Keratinocyte (primary cell): ENCODE results near the gene ADAMTS13.

Experiments used
- CTCF ChIP-seq, 3 experiments: IDR thresholded peaks in 1 of 3; conservative IDR thresholded peaks in 1 of 3; optimal IDR thresholded peaks in 1 of 3; 2 replicates in 2 of 3; 3 replicates in 1 of 3; pipeline versions ENCODE3 to v1.5.1; 2011; ENCODE audit warnings: low read length in 3 of 3, mild to moderate bottlenecking in 3 of 3, moderate library complexity in 2 of 3, control low read depth in 1 of 3, inconsistent platforms in 1 of 3; ENCODE audit not compliant: insufficient read depth in 2 of 3; ENCODE audit errors: extremely low read depth in 1 of 3
- EZH2 ChIP-seq: IDR thresholded peaks from one replicate; pipeline ENCODE4 v1.6.1; 2012; ENCODE audit warnings: inconsistent platforms, mild to moderate bottlenecking, low read length, moderate library complexity

DNA sequence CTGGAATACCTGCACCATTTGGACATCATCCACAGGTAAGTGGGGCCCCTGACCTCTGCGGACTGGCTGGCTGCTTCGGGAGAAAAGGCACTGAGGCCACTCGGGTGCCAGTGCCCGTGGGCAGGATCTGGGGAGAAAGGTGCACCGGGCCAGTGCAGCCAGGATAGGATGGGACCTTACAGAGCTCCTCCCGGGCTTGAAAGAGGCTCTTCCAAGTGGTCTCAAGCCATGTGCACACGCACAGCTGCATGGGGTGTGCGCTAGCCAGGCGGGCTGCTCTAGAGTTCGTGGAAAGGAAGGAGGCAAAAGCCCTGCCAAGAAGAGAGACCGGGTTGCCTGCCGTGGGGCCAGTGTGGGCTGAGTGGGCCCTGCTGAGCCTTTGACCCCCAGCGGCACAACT is 32.6 kb upstream of the ADAMTS13 start:
- TF ChIP-seq CTCF (optimal IDR thresholded peaks at IDR 0.05 in 1 of 3, IDR thresholded peaks at IDR 0.05 in 1 of 3, conservative IDR thresholded peaks at IDR 0.05 in 1 of 3; ENCODE audit: extremely low read depth in 1 of 3, insufficient read depth in 2 of 3, low read length in 3 of 3): no peak
- no peak for TF ChIP-seq EZH2
